Suprapubic skin (tissue), 4 donors: ENCODE data around the gene B3GALT5. TPM values are rescaled to one million over a fixed set of nuclear protein-coding genes. Genes with fewer than 3 reads are reported as not detected.

Source experiments
- DNase-seq, 2 donors: peaks; one replicate each; pipeline ENCODE4 v3.0.0-alpha.2; 2019; ENCODE audit warnings: low spot score in 2 of 2
- H3K27ac ChIP-seq: fragments of 200-600 bp; sonication (generic); one replicate; pipeline ENCODE4 v1.5.1; 2019
- H3K27me3 ChIP-seq: fragments of 200-600 bp; sonication (generic); one replicate; pipeline ENCODE4 v1.5.1; 2019
- H3K36me3 ChIP-seq: fragments of 200-600 bp; sonication (generic); one replicate; pipeline ENCODE4 v1.5.1; 2019
- H3K4me1 ChIP-seq: fragments of 200-600 bp; sonication (generic); one replicate; pipeline ENCODE4 v1.5.1; 2019
- H3K4me3 ChIP-seq: fragments of 200-600 bp; sonication (generic); one replicate; pipeline ENCODE4 v1.5.1; 2019; ENCODE audit warnings: mild to moderate bottlenecking
- H3K9me3 ChIP-seq: fragments of 200-600 bp; sonication (generic); one replicate; pipeline ENCODE4 v1.5.1; 2019
- CTCF ChIP-seq, 2 donors: fragments of 200-600 bp in 1 of 2; fragments of 450-650 bp in 1 of 2; sonication (generic) in 1 of 2; IDR thresholded peaks; one replicate each; pipeline ENCODE4 v1.5.1; 2016 to 2019; ENCODE audit warnings: antibody characterized with exemption in 2 of 2, mild to moderate bottlenecking in 1 of 2, moderate library complexity in 1 of 2
- EP300 ChIP-seq: sonication (generic); formaldehyde crosslinking; IDR thresholded peaks from one replicate; pipeline ENCODE4 v1.6.1; 2017; ENCODE audit warnings: antibody characterized with exemption
- POLR2A ChIP-seq, 2 donors: fragments of 450-650 bp; IDR thresholded peaks; one replicate each; pipeline ENCODE4 v1.6.1; 2017; ENCODE audit warnings: antibody characterized with exemption in 2 of 2, mild to moderate bottlenecking in 2 of 2, moderate library complexity in 2 of 2
- POLR2AphosphoS5 ChIP-seq, 3 donors: sonication (generic); formaldehyde crosslinking; IDR thresholded peaks; one replicate each; pipeline ENCODE4 v1.6.1; 2017; ENCODE audit warnings: antibody characterized with exemption in 3 of 3
- WGBS: methylation state at CpG from one replicate; pipeline ENCODE4 v1.1.5; 2018; 5-methylcytosine and 5-hydroxymethylcytosine counted together
- total RNA-seq, 4 donors: library from RNA; depleted of rRNA; stranded (reverse); fragments of >200 nt; gene quantifications; one replicate each; pipeline ENCODE4 v1.1.0, GENCODE V29; 2016

The B3GALT5 gene
- total RNA-seq, 4 donors from 2014 or later: 0.89 to 5.9 (median 3.1) TPM

- no peak for TF ChIP-seq EP300
- TF ChIP-seq CTCF (IDR thresholded peaks at IDR 0.05): no peak
- no peak for TF ChIP-seq POLR2AphosphoS5 (IDR thresholded peaks at IDR 0.05)
- TF ChIP-seq POLR2A (IDR thresholded peaks at IDR 0.05): no peak
- H3K9me3 ChIP-seq: no peaks in the 10 kb centered on the region
- H3K4me3 ChIP-seq: no peak overlapping the region
- peaks cover 8% of the 10 kb centered on the region for H3K27me3 ChIP-seq
- no peaks in the 10 kb centered on the region for H3K36me3 ChIP-seq
- no peaks in the 10 kb centered on the region for H3K4me1 ChIP-seq
- H3K27ac ChIP-seq: no peak overlapping the region
- no peak for DNase-seq
- WGBS: 50% methylated on average over 1 of the region's 1 CpG
Observed at GRCh38 chr21:39714331-39714730, 101.6 kb downstream of the B3GALT5 start.

- H3K27me3 ChIP-seq: peaks cover 8% of the 10 kb centered on the region
- TF ChIP-seq POLR2AphosphoS5 (IDR thresholded peaks at IDR 0.05) (no peak), EP300 (no peak), CTCF (IDR thresholded peaks at IDR 0.05) (peak; percentile 20 to 53), POLR2A (IDR thresholded peaks at IDR 0.05) (no peak)
- H3K27ac ChIP-seq: no peak overlapping the region
- 32% methylated on average over 10 of the region's 10 CpGs for WGBS
- no peaks in the 10 kb centered on the region for H3K4me1 ChIP-seq
- no peak for DNase-seq
- H3K9me3 ChIP-seq: no peaks in the 10 kb centered on the region
- H3K36me3 ChIP-seq: no peaks in the 10 kb centered on the region
- H3K4me3 ChIP-seq: no peak overlapping the region
Observed at GRCh38 chr21:39715804-39716397, 103.2 kb downstream of the B3GALT5 start.

- Histone ChIP-seq H3K4me1 (no peaks in the 10 kb centered on the region), H3K9me3 (no peaks in the 10 kb centered on the region), H3K27me3 (peaks cover 4% of the 10 kb centered on the region), H3K36me3 (no peaks in the 10 kb centered on the region), H3K27ac (no peak overlapping the region), H3K4me3 (no peak overlapping the region)
- DNase-seq: no peak
- TF ChIP-seq POLR2A (IDR thresholded peaks at IDR 0.05): no peak
- TF ChIP-seq EP300: no peak
- no peak for TF ChIP-seq POLR2AphosphoS5 (IDR thresholded peaks at IDR 0.05)
- no peak for TF ChIP-seq CTCF (IDR thresholded peaks at IDR 0.05)
- 83% methylated on average over 5 of the region's 5 CpGs for WGBS
Observed at GRCh38 chr21:39720126-39720778, 107.5 kb downstream of the B3GALT5 start.

GRCh38 chr21:39721885-39722284 is 109.1 kb downstream of the B3GALT5 start:
- TF ChIP-seq POLR2A (IDR thresholded peaks at IDR 0.05) (no peak), EP300 (no peak), POLR2AphosphoS5 (IDR thresholded peaks at IDR 0.05) (no peak), CTCF (IDR thresholded peaks at IDR 0.05) (no peak)
- Histone ChIP-seq H3K4me1 (no peaks in the 10 kb centered on the region), H3K36me3 (no peaks in the 10 kb centered on the region), H3K27me3 (peaks cover 4% of the 10 kb centered on the region), H3K4me3 (no peak overlapping the region), H3K9me3 (no peaks in the 10 kb centered on the region), H3K27ac (no peak overlapping the region)
- WGBS: 92% methylated on average over 1 of the region's 1 CpG
- no peak for DNase-seq

Other genes starting within 250 kb of the B3GALT5 start
- 1 to 10 TPM in 1 of 4 donors, under 1 TPM in 2, not detected in 1; 0.72 to 1.2 (median 0.72) TPM for gene LCA5L, start 167.2 kb upstream of the B3GALT5 start, total RNA-seq
- gene SH3BGR, start 161.0 kb upstream of the B3GALT5 start, total RNA-seq: 1 to 10 TPM in 1 of 4 donors, under 1 TPM in 2, not detected in 1; 0.64 to 1.3 (median 0.68) TPM
- 1 to 10 TPM in 1 of 4 donors, under 1 TPM in 1, not detected in 2; 0.95 to 1.0 TPM for gene IGSF5, start 132.2 kb downstream of the B3GALT5 start, total RNA-seq